Neural cell (in vitro differentiated cells): Measurements from ENCODE around the gene SULT4A1. TPM values are rescaled to one million over a fixed set of nuclear protein-coding genes. Genes with fewer than 3 reads are reported as not detected.
"Not testable (repeated sequence)": the region's sequence is repeated elsewhere in the genome, so short reads cannot be mapped to it uniquely, and the experiment has no call there.

Experiments
- H2AFZ ChIP-seq: fragments of 200-600, 300-800 bp; sonication (generic), shearing (Covaris generic); 2 replicates; pipeline ENCODE4 v1.6.0; 2014; ENCODE audit warnings: low read depth, mild to moderate bottlenecking, antibody characterized with exemption, low read length, moderate library complexity
- H3F3A ChIP-seq: fragments of 200-600 bp; shearing (Covaris generic); 2 replicates; pipeline ENCODE4 v1.6.1; 2016; ENCODE audit warnings: mild to moderate bottlenecking, moderate library complexity, mixed read lengths, antibody characterized with exemption, low read length; ENCODE audit not compliant: insufficient read depth, poor library complexity, severe bottlenecking
- H3K27ac ChIP-seq: fragments of 200-600, 300-800 bp; sonication (generic), shearing (Covaris generic); 2 replicates; pipeline ENCODE4 v1.5.1; 2014; ENCODE audit warnings: mild to moderate bottlenecking, low read length, moderate library complexity
- H3K27me3 ChIP-seq: fragments of 300-800, 200-600 bp; sonication (generic), shearing (Covaris generic); 2 replicates; pipeline ENCODE4 v1.6.0; 2014; ENCODE audit warnings: mild to moderate bottlenecking, low read depth, low read length, moderate library complexity; ENCODE audit not compliant: insufficient read depth
- H3K36me3 ChIP-seq: fragments of 300-800, 200-600 bp; sonication (generic), shearing (Covaris generic); 2 replicates; pipeline ENCODE4 v1.5.1; 2014; ENCODE audit warnings: mild to moderate bottlenecking, antibody characterized with exemption, low read length, moderate library complexity; ENCODE audit not compliant: insufficient read depth
- H3K4me2 ChIP-seq: fragments of 300-800, 200-600 bp; sonication (generic), shearing (Covaris generic); 2 replicates; pipeline ENCODE4 v1.6.0; 2014; ENCODE audit warnings: mild to moderate bottlenecking, low read length
- H3K4me3 ChIP-seq: fragments of 300-800, 200-600 bp; sonication (generic), shearing (Covaris generic); 2 replicates; pipeline ENCODE4 v1.5.1; 2014; ENCODE audit warnings: mild to moderate bottlenecking, low read length, moderate library complexity
- H3K79me2 ChIP-seq: fragments of 200-600 bp; shearing (Covaris generic); replicated peaks from 2 replicates; pipeline ENCODE4 v1.6.0; 2014; ENCODE audit warnings: mild to moderate bottlenecking, low read length, moderate library complexity; ENCODE audit not compliant: insufficient read depth
- H3K9ac ChIP-seq: fragments of 300-800, 200-600 bp; sonication (generic), shearing (Covaris generic); 2 replicates; pipeline ENCODE4 v1.6.1; 2016; ENCODE audit warnings: mild to moderate bottlenecking, low read length, mixed read lengths
- H3K9me2 ChIP-seq: fragments of 200-600 bp; shearing (Covaris generic); 2 replicates; pipeline ENCODE4 v1.6.1; 2016; ENCODE audit warnings: mild to moderate bottlenecking, low read length, mixed read lengths; ENCODE audit not compliant: insufficient read depth
- H3K9me3 ChIP-seq: fragments of 200-600, 300-800 bp; sonication (generic), shearing (Covaris generic); 2 replicates; pipeline ENCODE4 v1.6.1; 2016; ENCODE audit warnings: mild to moderate bottlenecking, mixed run types, low read length, moderate library complexity, mixed read lengths
- H4K20me1 ChIP-seq: fragments of 200-600 bp; shearing (Covaris generic); 2 replicates; pipeline ENCODE4 v1.6.1; 2016; ENCODE audit warnings: mild to moderate bottlenecking, mixed run types; ENCODE audit not compliant: insufficient read depth
- EP300 ChIP-seq: fragments of 450-650 bp; conservative IDR thresholded peaks from 2 replicates; pipeline ENCODE4 v1.6.1; 2014; ENCODE audit warnings: antibody characterized with exemption, mild to moderate bottlenecking, moderate library complexity; ENCODE audit not compliant: poor library complexity, severe bottlenecking
- EZH2 ChIP-seq: fragments of 200-600, 300-800 bp; shearing (Covaris generic), sonication (generic); IDR thresholded peaks from 2 replicates; pipeline ENCODE4 v1.6.1; 2014; ENCODE audit warnings: antibody characterized with exemption, low read length, borderline replicate concordance, mild to moderate bottlenecking; ENCODE audit not compliant: insufficient read depth, poor library complexity, severe bottlenecking
- MXI1 ChIP-seq: fragments of 450-650 bp; conservative IDR thresholded peaks from 2 replicates; pipeline ENCODE4 v1.6.1; 2014; ENCODE audit warnings: antibody characterized with exemption, mild to moderate bottlenecking; ENCODE audit not compliant: poor library complexity, severe bottlenecking
- POLR2AphosphoS5 ChIP-seq: IDR thresholded peaks from 2 replicates; pipeline ENCODE4 v1.6.1; 2012
- RAD21 ChIP-seq: fragments of 450-650 bp; conservative IDR thresholded peaks from 2 replicates; pipeline ENCODE4 v1.6.1; 2014; ENCODE audit warnings: antibody characterized with exemption, mild to moderate bottlenecking, moderate library complexity
- SMC3 ChIP-seq: fragments of 450-650 bp; conservative IDR thresholded peaks from 2 replicates; pipeline ENCODE4 v1.6.1; 2014; ENCODE audit warnings: antibody characterized with exemption, mild to moderate bottlenecking, moderate library complexity; ENCODE audit not compliant: poor library complexity
- TAF1 ChIP-seq: IDR thresholded peaks from 2 replicates; pipeline ENCODE4 v1.6.1; 2012; ENCODE audit warnings: low read depth
- polyA plus RNA-seq: library from polyadenylated mRNA; depleted of rRNA; stranded (reverse); fragments of >200 nt; gene quantifications from 2 replicates; pipeline ENCODE4 v1.2.3, GENCODE V29; 2014
- TF ChIP-seq, protein P1 (sequence below): fragments of 450-650 bp; IDR thresholded peaks from 2 replicates; pipeline ENCODE4 v1.5.1; 2014; ENCODE audit warnings: antibody characterized with exemption, mild to moderate bottlenecking, moderate library complexity; ENCODE audit not compliant: poor library complexity, severe bottlenecking
- TF ChIP-seq, protein P2 (sequence below): IDR thresholded peaks from 2 replicates; pipeline ENCODE4 v1.6.1; 2012; ENCODE audit warnings: borderline replicate concordance

Gene SULT4A1
- polyA plus RNA-seq, 1 donor from 2014 or later: 182 TPM

DNA sequence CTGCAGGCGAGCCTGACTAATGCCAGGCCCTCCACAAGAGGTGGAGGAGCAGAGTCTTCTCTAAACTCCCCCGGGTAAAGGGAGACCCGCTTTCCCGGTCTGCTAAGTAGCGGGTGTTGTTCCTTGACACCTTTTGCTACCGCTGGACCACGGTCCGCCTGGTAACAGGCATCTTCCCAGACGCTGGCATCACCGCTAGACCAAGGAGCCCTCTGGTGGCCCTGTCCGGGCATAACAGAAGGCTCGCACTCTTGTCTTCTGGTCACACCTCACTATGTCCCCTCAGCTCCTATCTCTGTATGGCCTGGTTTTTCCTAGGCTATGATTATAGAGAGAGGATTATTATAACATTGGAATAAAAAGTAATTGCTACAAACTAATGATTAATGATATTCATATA lies 42.1 kb upstream of the SULT4A1 start:
- H3K79me2 ChIP-seq, H3K9ac ChIP-seq, H3K36me3 ChIP-seq, H3F3A ChIP-seq, H3K9me3 ChIP-seq, H4K20me1 ChIP-seq, H3K9me2 ChIP-seq, H3K4me2 ChIP-seq, H3K4me3 ChIP-seq, H2AFZ ChIP-seq, H3K27ac ChIP-seq, H3K27me3 ChIP-seq: not testable (repeated sequence)
- TF ChIP-seq, protein P1, sequence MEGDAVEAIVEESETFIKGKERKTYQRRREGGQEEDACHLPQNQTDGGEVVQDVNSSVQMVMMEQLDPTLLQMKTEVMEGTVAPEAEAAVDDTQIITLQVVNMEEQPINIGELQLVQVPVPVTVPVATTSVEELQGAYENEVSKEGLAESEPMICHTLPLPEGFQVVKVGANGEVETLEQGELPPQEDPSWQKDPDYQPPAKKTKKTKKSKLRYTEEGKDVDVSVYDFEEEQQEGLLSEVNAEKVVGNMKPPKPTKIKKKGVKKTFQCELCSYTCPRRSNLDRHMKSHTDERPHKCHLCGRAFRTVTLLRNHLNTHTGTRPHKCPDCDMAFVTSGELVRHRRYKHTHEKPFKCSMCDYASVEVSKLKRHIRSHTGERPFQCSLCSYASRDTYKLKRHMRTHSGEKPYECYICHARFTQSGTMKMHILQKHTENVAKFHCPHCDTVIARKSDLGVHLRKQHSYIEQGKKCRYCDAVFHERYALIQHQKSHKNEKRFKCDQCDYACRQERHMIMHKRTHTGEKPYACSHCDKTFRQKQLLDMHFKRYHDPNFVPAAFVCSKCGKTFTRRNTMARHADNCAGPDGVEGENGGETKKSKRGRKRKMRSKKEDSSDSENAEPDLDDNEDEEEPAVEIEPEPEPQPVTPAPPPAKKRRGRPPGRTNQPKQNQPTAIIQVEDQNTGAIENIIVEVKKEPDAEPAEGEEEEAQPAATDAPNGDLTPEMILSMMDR: peak; percentile 25

DNA sequence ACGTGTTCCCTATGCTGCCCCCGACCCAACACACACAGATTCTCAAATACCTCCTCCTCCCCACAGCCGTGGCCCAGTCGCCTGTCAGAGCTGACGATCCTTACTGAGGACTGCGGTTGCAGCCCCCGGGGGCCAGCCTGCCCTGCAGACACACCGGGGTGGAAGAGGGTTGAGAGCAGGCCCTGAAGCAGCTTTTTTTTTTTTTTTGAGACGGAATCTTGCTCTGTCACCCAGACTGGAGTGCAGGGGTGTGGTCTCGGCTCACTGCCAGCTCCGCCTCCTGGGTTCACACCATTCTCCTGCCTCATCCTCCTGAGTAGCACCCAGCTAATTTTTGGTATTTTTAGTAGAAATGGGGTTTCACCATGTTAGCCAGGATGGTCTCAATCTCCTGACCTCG lies 40.7 kb upstream of the SULT4A1 start:
- H3F3A ChIP-seq, H3K27ac ChIP-seq, H3K4me2 ChIP-seq, H4K20me1 ChIP-seq, H3K9me2 ChIP-seq, H2AFZ ChIP-seq, H3K4me3 ChIP-seq, H3K27me3 ChIP-seq, H3K79me2 ChIP-seq, H3K9me3 ChIP-seq, H3K36me3 ChIP-seq, H3K9ac ChIP-seq: not testable (repeated sequence)

DNA sequence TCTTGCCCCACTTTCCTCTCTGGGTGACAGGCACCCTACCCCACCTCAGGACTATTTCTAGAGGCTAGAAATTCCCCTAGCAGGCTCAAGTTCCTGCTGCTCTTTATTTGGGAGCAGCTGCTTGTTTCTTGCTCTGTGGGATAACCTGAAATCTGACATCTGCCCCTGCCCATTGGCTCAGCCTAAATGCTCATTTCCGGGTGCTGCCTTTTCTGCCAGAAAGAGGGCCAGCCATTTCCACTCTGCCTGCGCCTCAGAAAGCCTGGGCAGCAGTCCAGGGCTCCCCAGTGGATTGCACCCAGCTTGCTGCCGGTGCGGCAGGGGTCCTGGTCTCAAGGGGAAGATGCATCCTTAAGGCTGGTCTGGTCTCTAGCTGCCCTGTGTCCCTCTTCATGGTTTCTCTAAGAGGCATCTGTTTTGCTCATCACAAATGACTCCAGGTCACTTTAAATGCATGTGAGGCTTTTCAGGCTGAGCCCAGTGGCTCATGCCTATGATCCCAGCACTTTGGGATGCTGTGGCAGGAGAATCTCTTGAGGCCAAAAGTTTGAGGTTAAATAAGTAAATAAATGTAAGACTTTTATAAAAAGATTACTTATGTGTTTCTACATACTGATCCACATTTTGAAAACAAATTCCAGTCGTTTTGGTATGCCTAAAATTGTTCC lies 39.8 kb upstream of the SULT4A1 start:
- H3K36me3 ChIP-seq: no peaks in the 10 kb centered on the region
- H3K9me2 ChIP-seq: no peaks in the 10 kb centered on the region
- H3K27me3 ChIP-seq: no peaks in the 10 kb centered on the region
- TF ChIP-seq POLR2AphosphoS5 (no peak), EP300 (no peak), MXI1 (no peak), SMC3 (no peak), RAD21 (no peak), EZH2 (no peak), TAF1 (no peak)
- TF ChIP-seq, protein P2, sequence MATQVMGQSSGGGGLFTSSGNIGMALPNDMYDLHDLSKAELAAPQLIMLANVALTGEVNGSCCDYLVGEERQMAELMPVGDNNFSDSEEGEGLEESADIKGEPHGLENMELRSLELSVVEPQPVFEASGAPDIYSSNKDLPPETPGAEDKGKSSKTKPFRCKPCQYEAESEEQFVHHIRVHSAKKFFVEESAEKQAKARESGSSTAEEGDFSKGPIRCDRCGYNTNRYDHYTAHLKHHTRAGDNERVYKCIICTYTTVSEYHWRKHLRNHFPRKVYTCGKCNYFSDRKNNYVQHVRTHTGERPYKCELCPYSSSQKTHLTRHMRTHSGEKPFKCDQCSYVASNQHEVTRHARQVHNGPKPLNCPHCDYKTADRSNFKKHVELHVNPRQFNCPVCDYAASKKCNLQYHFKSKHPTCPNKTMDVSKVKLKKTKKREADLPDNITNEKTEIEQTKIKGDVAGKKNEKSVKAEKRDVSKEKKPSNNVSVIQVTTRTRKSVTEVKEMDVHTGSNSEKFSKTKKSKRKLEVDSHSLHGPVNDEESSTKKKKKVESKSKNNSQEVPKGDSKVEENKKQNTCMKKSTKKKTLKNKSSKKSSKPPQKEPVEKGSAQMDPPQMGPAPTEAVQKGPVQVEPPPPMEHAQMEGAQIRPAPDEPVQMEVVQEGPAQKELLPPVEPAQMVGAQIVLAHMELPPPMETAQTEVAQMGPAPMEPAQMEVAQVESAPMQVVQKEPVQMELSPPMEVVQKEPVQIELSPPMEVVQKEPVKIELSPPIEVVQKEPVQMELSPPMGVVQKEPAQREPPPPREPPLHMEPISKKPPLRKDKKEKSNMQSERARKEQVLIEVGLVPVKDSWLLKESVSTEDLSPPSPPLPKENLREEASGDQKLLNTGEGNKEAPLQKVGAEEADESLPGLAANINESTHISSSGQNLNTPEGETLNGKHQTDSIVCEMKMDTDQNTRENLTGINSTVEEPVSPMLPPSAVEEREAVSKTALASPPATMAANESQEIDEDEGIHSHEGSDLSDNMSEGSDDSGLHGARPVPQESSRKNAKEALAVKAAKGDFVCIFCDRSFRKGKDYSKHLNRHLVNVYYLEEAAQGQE: no peak
- TF ChIP-seq, protein P1: no peak
- no peak overlapping the region for H3K27ac ChIP-seq
- no peak overlapping the region for H2AFZ ChIP-seq
- H3K79me2 ChIP-seq: no peaks in the 10 kb centered on the region
- H3K4me2 ChIP-seq: no peak overlapping the region
- no peaks in the 10 kb centered on the region for H3F3A ChIP-seq
- H3K9ac ChIP-seq: no peak overlapping the region
- H3K9me3 ChIP-seq: no peaks in the 10 kb centered on the region
- no peak overlapping the region for H3K4me3 ChIP-seq
- no peaks in the 10 kb centered on the region for H4K20me1 ChIP-seq
